ENCODE data around the gene HNRNPA3.
A peak's percentile ranks its signal among the peaks of the same experiment; 100 is the strongest.

The HNRNPA3 gene

GRCh38 chr2:177258059-177258458 is 45.5 kb downstream of the HNRNPA3 start:
- Histone ChIP-seq H3K4me1 (ENCODE audit: insufficient read depth, insufficient read length) (peaks cover 8% of the 10 kb centered on the region), H3K36me3 (ENCODE audit: insufficient read depth, insufficient read length, low read length) (peaks cover 34% of the 10 kb centered on the region), H3K27me3 (ENCODE audit: insufficient read depth, insufficient read length) (no peaks in the 10 kb centered on the region), H3K4me3 (ENCODE audit: insufficient read length, low read depth) (no peak overlapping the region), H3K9me3 (ENCODE audit: insufficient read depth, low read length) (peaks cover 16% of the 10 kb centered on the region; the same call in 1 of the 2 replicates), H3K9ac (ENCODE audit: insufficient read length, low read depth) (no peak overlapping the region)
- TF ChIP-seq ZNF274 (IDR thresholded peaks at IDR 0.05; ENCODE audit: low read depth, low read length), result no peak
- no peak for TF ChIP-seq SUZ12 (IDR thresholded peaks at IDR 0.05; ENCODE audit: extremely low read depth, insufficient read depth, insufficient read length)
- no peak for TF ChIP-seq YY1 (IDR thresholded peaks at IDR 0.05; ENCODE audit: insufficient read depth, insufficient read length)
- no peak for DNase-seq (ENCODE audit: low read depth, low spot score)

GRCh38 chr2:177260379-177260778 is 47.8 kb downstream of the HNRNPA3 start:
- no peak overlapping the region for H3K4me3 ChIP-seq (ENCODE audit: insufficient read length, low read depth)
- no peaks in the 10 kb centered on the region for H3K27me3 ChIP-seq (ENCODE audit: insufficient read depth, insufficient read length)
- peaks cover 5% of the 10 kb centered on the region for H3K4me1 ChIP-seq (ENCODE audit: insufficient read depth, insufficient read length)
- TF ChIP-seq YY1 (IDR thresholded peaks at IDR 0.05; ENCODE audit: insufficient read depth, insufficient read length) (no peak), SUZ12 (IDR thresholded peaks at IDR 0.05; ENCODE audit: extremely low read depth, insufficient read depth, insufficient read length) (no peak), ZNF274 (IDR thresholded peaks at IDR 0.05; ENCODE audit: low read depth, low read length) (no peak)
- DNase-seq (ENCODE audit: low read depth, low spot score), result no peak
- peaks cover 20% of the 10 kb centered on the region for H3K36me3 ChIP-seq (ENCODE audit: insufficient read depth, insufficient read length, low read length)
- peaks cover 16% of the 10 kb centered on the region; the same call in 1 of the 2 replicates for H3K9me3 ChIP-seq (ENCODE audit: insufficient read depth, low read length)
- H3K9ac ChIP-seq (ENCODE audit: insufficient read length, low read depth), result no peak overlapping the region

GRCh38 chr2:177261116-177262060 is 48.8 kb downstream of the HNRNPA3 start:
- Histone ChIP-seq H3K27me3 (ENCODE audit: insufficient read depth, insufficient read length) (no peaks in the 10 kb centered on the region), H3K4me3 (ENCODE audit: insufficient read length, low read depth) (peak overlapping the region; percentile 81)
- TF ChIP-seq ZNF274 (IDR thresholded peaks at IDR 0.05; ENCODE audit: low read depth, low read length), result no peak
- TF ChIP-seq YY1 (IDR thresholded peaks at IDR 0.05; ENCODE audit: insufficient read depth, insufficient read length), result no peak
- TF ChIP-seq SUZ12 (IDR thresholded peaks at IDR 0.05; ENCODE audit: extremely low read depth, insufficient read depth, insufficient read length), result no peak

GRCh38 chr2:177262092-177262491 is 49.5 kb downstream of the HNRNPA3 start:
- Histone ChIP-seq H3K4me3 (ENCODE audit: insufficient read length, low read depth) (peak overlapping the region; percentile 81), H3K27me3 (ENCODE audit: insufficient read depth, insufficient read length) (no peaks in the 10 kb centered on the region), H3K9me3 (ENCODE audit: insufficient read depth, low read length) (peaks cover 16% of the 10 kb centered on the region; the same call in 1 of the 2 replicates), H3K4me1 (ENCODE audit: insufficient read depth, insufficient read length) (peaks cover 4% of the 10 kb centered on the region), H3K36me3 (ENCODE audit: insufficient read depth, insufficient read length, low read length) (peaks cover 20% of the 10 kb centered on the region), H3K9ac (ENCODE audit: insufficient read length, low read depth) (peak overlapping the region; percentile 95)
- DNase-seq (ENCODE audit: low read depth, low spot score), result no peak
- TF ChIP-seq YY1 (IDR thresholded peaks at IDR 0.05; ENCODE audit: insufficient read depth, insufficient read length), result no peak
- TF ChIP-seq SUZ12 (IDR thresholded peaks at IDR 0.05; ENCODE audit: extremely low read depth, insufficient read depth, insufficient read length), result no peak
- TF ChIP-seq ZNF274 (IDR thresholded peaks at IDR 0.05; ENCODE audit: low read depth, low read length), result no peak

More at GRCh38 chr2:177261116-177262060, 48.8 kb downstream of the HNRNPA3 start:
- peaks cover 20% of the 10 kb centered on the region for H3K36me3 ChIP-seq (ENCODE audit: insufficient read depth, insufficient read length, low read length)
- DNase-seq (ENCODE audit: low read depth, low spot score), result no peak
- H3K9ac ChIP-seq (ENCODE audit: insufficient read length, low read depth), result peak overlapping the region; percentile 95
- H3K9me3 ChIP-seq (ENCODE audit: insufficient read depth, low read length), result peaks cover 16% of the 10 kb centered on the region; the same call in 1 of the 2 replicates
- H3K4me1 ChIP-seq (ENCODE audit: insufficient read depth, insufficient read length), result peaks cover 4% of the 10 kb centered on the region

GRCh38 chr2:177262958-177263450 is 50.4 kb downstream of the HNRNPA3 start:
- H3K4me1 ChIP-seq (ENCODE audit: insufficient read depth, insufficient read length), result no peaks in the 10 kb centered on the region

GRCh38 chr2:177263451-177264208 is 51.0 kb downstream of the HNRNPA3 start:
- Histone ChIP-seq H3K9ac (ENCODE audit: insufficient read length, low read depth) (peak overlapping the region; percentile 95), H3K36me3 (ENCODE audit: insufficient read depth, insufficient read length, low read length) (peaks cover 17% of the 10 kb centered on the region), H3K27me3 (ENCODE audit: insufficient read depth, insufficient read length) (no peaks in the 10 kb centered on the region), H3K9me3 (ENCODE audit: insufficient read depth, low read length) (peaks cover 6% of the 10 kb centered on the region; the same call in 1 of the 2 replicates), H3K4me3 (ENCODE audit: insufficient read length, low read depth) (peak overlapping the region; percentile 81), H3K4me1 (ENCODE audit: insufficient read depth, insufficient read length) (no peaks in the 10 kb centered on the region)
- TF ChIP-seq ZNF274 (IDR thresholded peaks at IDR 0.05; ENCODE audit: low read depth, low read length) (no peak), YY1 (IDR thresholded peaks at IDR 0.05; ENCODE audit: insufficient read depth, insufficient read length) (no peak)
- DNase-seq (ENCODE audit: low read depth, low spot score), result peak; percentile 84

More at GRCh38 chr2:177262958-177263450, 50.4 kb downstream of the HNRNPA3 start:
- no peaks in the 10 kb centered on the region for H3K27me3 ChIP-seq (ENCODE audit: insufficient read depth, insufficient read length)
- H3K36me3 ChIP-seq (ENCODE audit: insufficient read depth, insufficient read length, low read length), result peaks cover 20% of the 10 kb centered on the region
- TF ChIP-seq SUZ12 (IDR thresholded peaks at IDR 0.05; ENCODE audit: extremely low read depth, insufficient read depth, insufficient read length) (no peak), ZNF274 (IDR thresholded peaks at IDR 0.05; ENCODE audit: low read depth, low read length) (no peak), YY1 (IDR thresholded peaks at IDR 0.05; ENCODE audit: insufficient read depth, insufficient read length) (no peak)
- DNase-seq (ENCODE audit: low read depth, low spot score), result no peak
- peak overlapping the region; percentile 81 for H3K4me3 ChIP-seq (ENCODE audit: insufficient read length, low read depth)
- peak overlapping the region; percentile 95 for H3K9ac ChIP-seq (ENCODE audit: insufficient read length, low read depth)
- peaks cover 13% of the 10 kb centered on the region; the same call in 1 of the 2 replicates for H3K9me3 ChIP-seq (ENCODE audit: insufficient read depth, low read length)
